Fibroblast of skin of abdomen (primary cell): Measurements from ENCODE around the gene MAPK8IP1. TPM values are rescaled to one million over a fixed set of nuclear protein-coding genes. Genes with fewer than 3 reads are reported as not detected.
"Not testable (repeated sequence)": the region's sequence is repeated elsewhere in the genome, so short reads cannot be mapped to it uniquely, and the experiment has no call there.

Experiments used
- DNase-seq: peaks from one replicate; pipeline ENCODE4 v3.0.0-alpha.2; 2013
- polyA plus RNA-seq, 2 experiments: library from polyadenylated mRNA; unstranded; fragments of 120-200 nt; gene quantifications; one replicate each; pipeline ENCODE4 v1.2.1, GENCODE V29; 2013; ENCODE audit not compliant: insufficient read length in 2 of 2

The MAPK8IP1 gene
- polyA plus RNA-seq (2013, experiment 1 of 2; ENCODE audit: insufficient read length): 6.8 TPM
- 7.2 TPM for polyA plus RNA-seq (2013, experiment 2 of 2; ENCODE audit: insufficient read length)

DNA sequence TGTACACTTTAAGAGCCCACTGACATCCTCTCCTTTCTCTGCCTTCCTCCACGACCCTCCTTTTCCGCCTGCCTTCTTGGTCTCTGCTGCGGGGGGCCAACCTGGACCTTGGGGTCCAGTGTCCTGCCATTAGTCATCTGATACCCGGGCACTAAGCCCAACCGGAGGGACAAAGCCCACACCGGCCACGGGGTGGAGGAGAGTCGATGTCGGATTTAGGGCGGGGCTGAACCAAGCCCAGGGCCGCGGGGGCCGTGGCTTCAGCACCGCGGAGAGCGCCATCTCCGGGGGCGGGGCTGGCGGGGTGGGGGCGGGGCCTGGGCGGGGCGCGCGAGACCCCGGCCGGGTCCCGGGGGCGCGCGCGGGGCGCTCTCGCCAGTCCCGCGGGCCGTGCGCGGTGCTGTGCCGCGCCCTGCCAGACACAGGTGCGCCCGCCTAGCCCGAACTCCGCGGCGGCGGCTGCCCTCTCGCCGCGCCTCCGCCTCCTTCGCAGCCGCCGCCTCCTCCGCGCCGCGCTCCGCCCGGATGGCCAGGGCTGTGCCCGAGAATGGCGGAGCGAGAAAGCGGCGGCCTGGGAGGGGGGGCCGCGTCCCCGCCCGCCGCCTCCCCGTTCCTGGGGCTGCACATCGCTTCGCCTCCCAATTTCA lies at the start of gene MAPK8IP1:
TSS of gene MAPK8IP1 (plus strand) at position 378 of the 647 bp plus-strand sequence. CDS start at position 548, 170 bp downstream.
- DNase-seq: peak; percentile 23

GRCh38 chr11:45839204-45839603 lies 46.2 kb upstream of the MAPK8IP1 start:
- DNase-seq: no peak

GRCh38 chr11:45840251-45840650 lies 45.2 kb upstream of the MAPK8IP1 start:
- not testable (repeated sequence) for DNase-seq

GRCh38 chr11:45843158-45843924 lies 42.1 kb upstream of the MAPK8IP1 start:
- peak; percentile 80 for DNase-seq

DNA sequence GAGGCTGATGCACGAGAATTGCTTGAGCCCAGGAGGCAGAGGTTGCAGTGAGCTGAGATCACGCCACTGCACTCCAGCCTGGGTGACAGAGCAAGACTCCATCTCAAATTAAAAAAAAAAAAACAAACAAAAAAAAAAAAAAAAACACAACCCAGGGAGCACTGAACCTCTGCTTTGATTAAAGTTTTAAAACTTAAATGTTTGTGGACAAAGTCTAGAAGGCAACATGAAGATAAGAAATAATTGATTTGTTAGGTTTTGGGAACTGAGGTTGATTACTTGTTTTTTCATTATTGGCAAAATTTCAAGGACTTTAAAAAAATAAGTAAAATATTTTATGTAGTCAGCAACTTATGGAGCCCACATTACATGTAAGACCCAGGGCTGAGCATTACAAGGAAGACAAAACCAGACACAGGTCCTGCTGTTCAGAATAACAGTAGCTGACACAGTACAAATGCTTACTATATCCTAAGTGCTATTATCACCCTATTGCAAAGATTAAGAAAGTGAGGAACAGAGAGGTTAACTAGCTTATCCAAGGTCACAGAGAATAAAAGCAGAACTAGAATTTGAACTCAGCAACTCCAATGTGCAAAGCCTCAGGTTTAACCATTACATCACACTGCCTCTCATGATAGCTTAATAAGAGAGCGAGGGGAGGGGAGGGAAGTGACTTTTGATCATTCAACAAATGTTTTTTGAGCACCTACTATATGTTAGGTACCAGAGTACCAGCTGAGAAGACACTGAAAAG lies 40.5 kb upstream of the MAPK8IP1 start:
- DNase-seq: no peak

DNA sequence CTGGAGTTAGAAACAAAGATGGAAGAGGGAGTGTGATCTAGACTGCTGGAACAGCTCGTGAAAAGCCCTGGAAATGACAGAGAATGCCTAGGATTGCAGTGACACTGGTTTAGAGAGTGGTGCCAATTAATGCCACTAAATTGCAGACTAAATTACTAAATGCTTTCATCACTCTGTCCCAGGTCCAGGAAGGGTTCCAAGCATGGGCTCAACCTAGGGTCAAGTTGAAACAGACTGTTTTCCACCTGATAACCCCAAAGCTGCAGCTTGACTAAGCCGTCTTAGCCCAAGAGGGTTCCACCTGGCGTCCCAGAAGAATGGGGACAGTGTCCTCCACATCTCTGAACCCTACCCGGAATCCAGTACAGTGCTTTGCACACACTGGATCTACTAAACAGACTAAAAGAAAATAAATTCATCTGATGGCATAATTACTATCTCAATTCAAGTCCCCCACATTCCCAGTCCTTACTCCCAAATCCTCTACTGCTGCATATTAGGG lies 39.2 kb upstream of the MAPK8IP1 start:
- DNase-seq: no peak

DNA sequence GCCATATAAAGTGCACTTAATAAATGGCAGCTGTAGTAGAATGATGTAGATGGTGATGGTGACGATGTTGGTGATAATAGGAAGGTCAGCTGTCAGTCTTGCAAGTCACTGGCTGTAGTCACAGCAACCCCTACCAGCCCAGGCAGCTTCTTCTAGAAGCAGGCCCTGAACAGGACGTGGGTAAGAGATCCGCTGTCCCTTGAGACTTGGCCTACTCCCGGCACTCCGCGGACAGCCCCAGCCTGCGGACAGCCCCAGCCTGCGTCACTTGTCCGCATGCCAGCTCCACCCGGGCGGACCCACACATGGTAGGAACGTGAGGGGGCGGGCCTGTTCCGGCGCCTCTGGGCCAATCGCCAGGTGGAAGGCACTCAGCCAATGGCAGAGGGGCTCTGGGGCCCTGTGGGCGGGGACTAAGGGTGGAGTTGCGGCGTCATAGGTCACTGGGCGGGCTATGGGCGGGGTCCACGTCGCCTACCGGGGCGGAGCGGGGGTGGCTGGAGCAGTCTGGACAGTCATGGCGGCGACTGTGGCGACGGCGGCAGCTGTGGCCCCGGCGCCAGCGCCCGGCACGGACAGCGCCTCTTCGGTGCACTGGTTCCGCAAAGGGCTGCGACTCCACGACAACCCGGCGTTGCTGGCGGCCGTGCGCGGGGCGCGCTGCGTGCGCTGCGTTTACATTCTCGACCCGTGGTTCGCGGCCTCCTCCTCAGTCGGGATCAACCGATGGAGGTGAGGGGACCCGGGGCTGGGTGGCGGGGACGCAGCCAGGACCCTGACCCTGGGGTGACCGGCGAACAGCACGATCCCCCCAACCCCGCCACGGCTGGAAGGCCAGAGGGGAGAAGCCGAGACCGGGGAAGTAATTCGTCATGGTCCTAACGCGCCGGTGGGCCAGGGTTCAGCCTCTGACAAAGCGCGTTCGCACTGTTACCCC lies 38.2 kb upstream of the MAPK8IP1 start, which contains the start of gene CRY2:
TSS of gene CRY2 (plus strand) at position 502 of the 937 bp plus-strand sequence. CDS start at position 518, 16 bp downstream.
- DNase-seq: peak; percentile 97

GRCh38 chr11:45847911-45848316 lies 37.5 kb upstream of the MAPK8IP1 start:
- peak; percentile 52 for DNase-seq

GRCh38 chr11:45848654-45849081 lies 36.8 kb upstream of the MAPK8IP1 start:
- DNase-seq: no peak

DNA sequence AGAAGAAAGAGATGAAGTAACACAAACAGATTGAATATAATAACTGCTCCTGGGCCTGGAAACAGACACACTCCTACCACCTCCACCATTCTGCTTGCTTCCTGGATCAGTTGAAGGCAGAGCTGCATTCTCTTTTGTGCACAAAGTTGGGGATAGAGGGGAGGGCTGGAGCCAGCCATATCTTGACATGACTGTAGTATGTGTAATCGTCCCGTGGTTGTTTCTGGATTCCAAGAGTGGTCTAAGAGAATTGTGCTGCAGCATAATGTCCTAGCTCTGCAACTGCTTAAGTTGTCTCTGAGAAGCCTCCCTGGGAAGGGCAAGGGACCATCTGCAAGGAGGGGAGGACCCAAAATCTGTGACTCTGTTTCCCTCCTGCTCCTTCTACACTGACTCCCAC lies 35.0 kb upstream of the MAPK8IP1 start:
- peak; percentile 71 for DNase-seq

- DNase-seq: no peak
Observed at GRCh38 chr11:45851228-45851627, 34.2 kb upstream of the MAPK8IP1 start.

DNA sequence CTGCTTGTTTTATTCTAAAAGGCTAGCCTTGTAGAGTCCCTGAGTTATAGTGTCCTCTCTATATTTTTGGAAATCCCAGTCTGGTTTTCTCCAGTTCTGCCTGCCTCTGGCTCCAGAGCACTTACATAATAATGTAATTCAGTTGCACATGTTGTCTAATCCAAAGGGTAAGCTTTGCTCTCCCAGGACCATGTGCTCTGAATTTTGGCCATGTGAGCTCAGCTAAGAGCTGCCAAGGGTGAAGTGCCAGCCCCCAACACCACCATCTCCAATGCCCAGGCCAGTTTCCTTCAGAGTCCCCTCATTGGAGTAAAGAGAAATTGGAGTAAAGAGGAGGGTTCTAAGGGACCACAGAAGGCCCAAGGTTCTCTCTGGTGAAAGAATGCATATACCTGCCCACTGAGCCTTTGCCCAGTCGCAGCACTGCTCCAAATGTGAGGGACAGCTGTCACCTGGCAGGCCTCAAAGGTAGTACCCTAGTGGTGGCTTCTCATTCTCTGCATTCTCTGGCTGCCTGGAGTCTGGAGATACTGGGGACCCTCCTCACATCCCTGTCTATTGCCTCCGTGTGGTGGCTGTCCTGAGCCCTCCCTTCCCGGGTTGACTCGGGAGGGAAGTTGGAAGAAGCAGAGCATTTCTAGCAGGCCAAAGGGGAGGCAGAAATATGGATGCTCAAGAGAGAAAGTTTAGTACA lies 33.3 kb upstream of the MAPK8IP1 start:
- DNase-seq: no peak

GRCh38 chr11:45852712-45853101 lies 32.7 kb upstream of the MAPK8IP1 start:
- DNase-seq: no peak

GRCh38 chr11:45853332-45854219 lies 31.9 kb upstream of the MAPK8IP1 start:
- DNase-seq: no peak

GRCh38 chr11:45855308-45855707 lies 30.1 kb upstream of the MAPK8IP1 start:
- no peak for DNase-seq

DNA sequence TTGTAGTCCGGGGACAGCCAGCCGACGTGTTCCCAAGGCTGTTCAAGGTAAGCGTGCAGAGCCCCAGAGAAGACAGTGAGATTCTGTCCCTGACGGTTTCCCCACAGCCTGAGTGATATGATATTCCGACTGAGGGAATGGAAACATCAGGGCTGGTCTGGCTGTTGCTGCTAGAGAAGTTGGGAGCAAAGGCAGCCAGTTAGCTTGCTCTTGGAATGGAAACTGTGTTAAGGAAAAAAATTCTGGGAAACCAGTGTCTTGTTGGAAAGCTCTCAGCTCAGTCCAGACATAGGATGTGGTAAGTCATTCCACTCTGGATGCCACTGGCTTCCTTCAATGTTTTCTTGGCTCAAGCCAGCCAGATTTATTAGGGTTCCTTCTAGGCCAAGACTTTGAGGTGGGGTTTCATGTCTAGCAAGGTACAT lies 29.4 kb upstream of the MAPK8IP1 start:
- DNase-seq: peak; percentile 85

DNA sequence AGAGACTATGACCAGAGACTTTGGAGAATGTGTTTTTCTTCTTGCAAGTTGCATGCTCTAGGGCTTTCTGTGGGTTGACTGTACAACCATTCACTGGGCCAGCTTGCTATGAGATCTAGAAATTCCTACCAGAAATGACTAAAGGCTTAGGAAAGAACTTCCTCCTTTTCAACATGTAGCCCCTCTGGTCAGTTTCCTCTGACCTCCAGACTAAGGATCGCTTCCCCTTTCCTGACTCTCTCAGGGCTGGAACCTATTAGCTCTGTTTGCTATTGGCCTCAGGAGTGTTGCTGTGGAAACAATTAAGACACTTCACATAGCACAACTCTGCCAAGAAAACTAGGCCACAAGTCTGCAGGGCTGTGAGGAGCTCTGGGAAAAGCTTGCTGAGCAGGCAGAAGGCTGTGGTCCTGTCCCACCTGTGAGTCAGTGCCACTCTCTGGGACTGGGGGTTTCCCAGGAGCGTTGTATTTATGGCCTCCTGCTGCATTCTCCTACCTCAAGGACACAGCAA lies 27.4 kb upstream of the MAPK8IP1 start:
- DNase-seq: peak; percentile 91

- DNase-seq: no peak
Observed at GRCh38 chr11:45858751-45859398, 26.6 kb upstream of the MAPK8IP1 start.

- DNase-seq: peak; percentile 99
Observed at GRCh38 chr11:45859661-45860140, 25.8 kb upstream of the MAPK8IP1 start.
